ENCODE results near the gene DYNC2I2. TPM values are rescaled to one million over a fixed set of nuclear protein-coding genes. Genes with fewer than 3 reads are reported as not detected.

Gene DYNC2I2
- total RNA-seq, 2 experiments from 2014 or later, result 24.3 to 25.6 TPM

DNA sequence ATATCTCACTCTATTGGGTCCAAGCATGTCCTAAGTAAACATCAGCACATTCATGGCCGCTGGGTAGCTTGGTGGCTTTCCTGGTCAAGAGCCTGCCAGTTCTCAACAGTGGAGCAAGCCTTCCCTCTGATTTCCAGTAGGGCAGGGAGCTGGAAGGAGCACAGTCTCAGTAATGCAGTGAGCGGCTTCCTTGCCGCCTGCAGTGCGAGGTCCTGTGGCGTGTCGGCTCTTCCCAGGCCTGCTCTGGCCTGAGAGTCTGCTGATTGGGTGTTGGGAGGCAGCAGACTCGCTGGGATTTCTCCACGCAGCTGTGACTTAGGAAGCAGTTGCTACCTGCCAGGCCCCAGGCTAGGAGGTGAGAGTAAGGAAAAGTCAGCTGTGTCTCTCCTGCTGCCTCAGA lies 53.0 kb downstream of the DYNC2I2 start:
- Mint-ChIP-seq H3K27me3 (no peaks in the 10 kb centered on the region), H3K36me3 (ENCODE audit: low read depth) (peaks cover 31% of the 10 kb centered on the region), H3K9me3 (no peaks in the 10 kb centered on the region), H3K4me1 (ENCODE audit: low read depth) (no peaks in the 10 kb centered on the region), H3K4me3 (no peak overlapping the region), H3K27ac (peak overlapping the region; percentile 31)
- ChIA-PET POLR2A (interaction anchor here (1.3 kb wide), 1 partner anchor 8 kb away, joined by 4 read pairs; no protein-coding TSS in a partner anchor), CTCF (interaction anchor here (1.2 to 1.3 kb wide), 2 partner anchors 8 to 165 kb away, joined by 4 to 8 read pairs; no protein-coding TSS in a partner anchor)
- intact Hi-C loops (cut with micrococcal nuclease), result no loop called here
- TF ChIP-seq, protein P1, sequence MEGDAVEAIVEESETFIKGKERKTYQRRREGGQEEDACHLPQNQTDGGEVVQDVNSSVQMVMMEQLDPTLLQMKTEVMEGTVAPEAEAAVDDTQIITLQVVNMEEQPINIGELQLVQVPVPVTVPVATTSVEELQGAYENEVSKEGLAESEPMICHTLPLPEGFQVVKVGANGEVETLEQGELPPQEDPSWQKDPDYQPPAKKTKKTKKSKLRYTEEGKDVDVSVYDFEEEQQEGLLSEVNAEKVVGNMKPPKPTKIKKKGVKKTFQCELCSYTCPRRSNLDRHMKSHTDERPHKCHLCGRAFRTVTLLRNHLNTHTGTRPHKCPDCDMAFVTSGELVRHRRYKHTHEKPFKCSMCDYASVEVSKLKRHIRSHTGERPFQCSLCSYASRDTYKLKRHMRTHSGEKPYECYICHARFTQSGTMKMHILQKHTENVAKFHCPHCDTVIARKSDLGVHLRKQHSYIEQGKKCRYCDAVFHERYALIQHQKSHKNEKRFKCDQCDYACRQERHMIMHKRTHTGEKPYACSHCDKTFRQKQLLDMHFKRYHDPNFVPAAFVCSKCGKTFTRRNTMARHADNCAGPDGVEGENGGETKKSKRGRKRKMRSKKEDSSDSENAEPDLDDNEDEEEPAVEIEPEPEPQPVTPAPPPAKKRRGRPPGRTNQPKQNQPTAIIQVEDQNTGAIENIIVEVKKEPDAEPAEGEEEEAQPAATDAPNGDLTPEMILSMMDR (IDR thresholded peaks at IDR 0.05), result no peak
- no peak for ATAC-seq
- no peak for DNase-seq

DNA sequence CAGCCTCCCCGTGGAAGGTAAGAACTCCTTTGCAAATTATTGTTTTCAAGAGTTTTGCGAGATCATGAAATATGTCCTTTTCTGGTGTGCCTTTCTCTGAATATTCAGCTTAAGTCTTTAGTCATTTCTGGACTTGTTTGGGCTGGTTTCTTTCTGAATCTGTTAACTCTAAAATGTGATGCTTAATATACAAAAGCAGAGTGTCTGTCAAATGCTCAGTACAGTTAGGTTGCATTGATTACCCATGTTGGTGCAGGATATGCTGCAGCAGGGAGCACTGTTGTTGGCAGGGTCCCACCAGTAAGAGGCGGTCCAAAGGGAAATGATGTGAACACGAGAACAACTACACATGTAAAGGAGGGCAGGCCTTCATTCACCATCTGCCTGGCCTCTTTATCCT lies 56.5 kb downstream of the DYNC2I2 start:
- Mint-ChIP-seq H3K36me3 (ENCODE audit: low read depth) (peaks cover 23% of the 10 kb centered on the region), H3K27me3 (no peaks in the 10 kb centered on the region), H3K9me3 (no peaks in the 10 kb centered on the region), H3K4me1 (ENCODE audit: low read depth) (no peaks in the 10 kb centered on the region), H3K4me3 (no peak overlapping the region), H3K27ac (peak overlapping the region; percentile 25)
- TF ChIP-seq, protein P1 (IDR thresholded peaks at IDR 0.05), result no peak
- intact Hi-C loops (cut with micrococcal nuclease), result no loop called here
- CTCF ChIA-PET, result no interaction called here
- POLR2A ChIA-PET, result no interaction called here
- no peak for ATAC-seq
- no peak for DNase-seq

DNA sequence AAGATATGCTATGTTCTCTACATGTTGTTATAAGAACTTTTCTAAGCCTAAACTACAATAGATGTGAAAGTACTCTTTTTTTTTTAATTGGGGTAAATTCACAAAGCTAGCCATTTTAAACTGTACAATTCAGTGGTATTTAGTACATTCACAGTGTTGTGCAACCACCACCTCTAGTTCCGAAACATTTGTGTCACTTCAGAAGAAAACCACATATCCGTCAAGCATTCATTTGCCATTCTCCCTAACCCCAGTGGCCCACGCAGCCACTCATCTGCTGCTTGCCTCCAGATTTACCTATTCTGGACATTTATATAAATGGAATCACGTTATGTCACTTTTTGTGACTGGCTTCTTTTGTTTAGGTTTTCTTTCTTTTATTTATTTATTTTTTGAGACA lies 61.2 kb downstream of the DYNC2I2 start:
- intact Hi-C loops (cut with micrococcal nuclease), result no loop called here
- H3K27ac Mint-ChIP-seq, result no peak overlapping the region
- no peak overlapping the region for H3K4me3 Mint-ChIP-seq
- H3K36me3 Mint-ChIP-seq (ENCODE audit: low read depth), result peaks cover 28% of the 10 kb centered on the region
- H3K27me3 Mint-ChIP-seq, result no peaks in the 10 kb centered on the region
- ChIA-PET POLR2A (interaction anchor here (0.7 to 0.8 kb wide), 2 partner anchors 12 to 369 kb away, joined by 3 read pairs; no protein-coding TSS in a partner anchor), CTCF (interaction anchor here (1.0 kb wide), 1 partner anchor 9 kb away, joined by 4 read pairs; no protein-coding TSS in a partner anchor)
- TF ChIP-seq, protein P1 (IDR thresholded peaks at IDR 0.05), result no peak
- H3K4me1 Mint-ChIP-seq (ENCODE audit: low read depth), result no peaks in the 10 kb centered on the region
- no peak for ATAC-seq
- no peak for DNase-seq
- H3K9me3 Mint-ChIP-seq, result no peaks in the 10 kb centered on the region

- intact Hi-C loops (cut with micrococcal nuclease), result no loop called here
- TF ChIP-seq, protein P1 (IDR thresholded peaks at IDR 0.05), result no peak
- Mint-ChIP-seq H3K9me3 (no peaks in the 10 kb centered on the region), H3K36me3 (ENCODE audit: low read depth) (peaks cover 26% of the 10 kb centered on the region), H3K4me1 (ENCODE audit: low read depth) (peaks cover 1% of the 10 kb centered on the region), H3K4me3 (no peak overlapping the region), H3K27ac (no peak overlapping the region), H3K27me3 (no peaks in the 10 kb centered on the region)
- DNase-seq, result no peak
- ChIA-PET CTCF (interaction anchor here (1.4 kb wide), 1 partner anchor 17 kb away, joined by 4 read pairs; no protein-coding TSS in a partner anchor), POLR2A (no interaction called here)
- ATAC-seq, result no peak
Observed at GRCh38 chr9:128593856-128594255, 62.8 kb downstream of the DYNC2I2 start.

- peaks cover 27% of the 10 kb centered on the region for H3K36me3 Mint-ChIP-seq (ENCODE audit: low read depth)
- ATAC-seq (no peak), DNase-seq (no peak)
- ChIA-PET CTCF (interaction anchor here (1.4 kb wide), 1 partner anchor 18 kb away, joined by 4 read pairs; no protein-coding TSS in a partner anchor), POLR2A (interaction anchor here (1.0 to 1.6 kb wide), 2 partner anchors 8 to 88 kb away, joined by 3 read pairs; no protein-coding TSS in a partner anchor)
- TF ChIP-seq, protein P1 (IDR thresholded peaks at IDR 0.05), result no peak
- H3K4me3 Mint-ChIP-seq, result no peak overlapping the region
- peaks cover 4% of the 10 kb centered on the region for H3K4me1 Mint-ChIP-seq (ENCODE audit: low read depth)
- intact Hi-C loops (cut with micrococcal nuclease), result no loop called here
- H3K27ac Mint-ChIP-seq, result no peak overlapping the region
- H3K9me3 Mint-ChIP-seq, result no peaks in the 10 kb centered on the region
- no peaks in the 10 kb centered on the region for H3K27me3 Mint-ChIP-seq
Observed at GRCh38 chr9:128593039-128593438, 63.6 kb downstream of the DYNC2I2 start.
